ENCODE measurements around the gene BTBD10.

The BTBD10 gene

DNA sequence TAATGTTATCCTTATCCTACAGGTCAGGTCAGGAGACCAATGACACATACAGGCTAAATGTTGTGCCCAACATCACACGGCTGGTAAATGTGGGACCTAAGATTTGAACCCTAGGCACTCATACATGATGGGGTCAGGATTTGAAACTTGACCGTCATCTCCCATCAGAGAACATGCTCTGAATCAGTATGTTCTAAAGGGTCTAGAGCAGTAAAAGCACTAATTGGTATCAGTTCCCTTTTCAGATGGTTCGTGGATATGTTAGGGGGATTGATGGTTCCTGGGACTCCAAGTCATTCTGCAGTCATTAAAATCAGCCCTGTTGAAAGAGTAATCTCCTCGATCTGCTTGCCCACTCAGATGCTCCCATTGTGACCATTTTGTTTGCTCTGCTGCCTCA, 120.0 kb downstream of the BTBD10 start:
- in situ Hi-C loops (cut with MboI; ENCODE audit: low sequenced_read_pairs): loop anchor here (25.0 kb wide), 1 partner anchor 106 kb away; no protein-coding TSS in a partner anchor

DNA sequence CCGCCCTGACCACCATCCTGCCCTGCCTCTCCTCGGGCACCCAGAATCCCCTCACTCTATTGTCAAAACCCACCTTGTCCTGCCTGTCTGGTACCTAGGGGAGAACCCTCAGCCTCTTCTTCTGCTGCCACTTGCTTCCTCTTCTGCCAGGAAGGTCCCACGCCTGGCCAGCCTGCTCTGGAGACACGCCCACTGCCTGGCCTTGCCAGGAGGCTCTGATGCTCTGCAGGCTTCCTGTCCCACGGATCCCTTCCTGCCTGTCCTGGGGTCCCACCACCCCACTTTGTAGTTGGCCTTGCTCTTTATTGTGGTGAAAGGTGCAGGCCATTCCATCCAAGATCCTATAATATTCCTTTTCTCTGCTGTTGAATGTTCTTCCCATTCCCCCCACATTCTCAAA, 122.0 kb downstream of the BTBD10 start:
- in situ Hi-C loops (cut with MboI; ENCODE audit: low sequenced_read_pairs): loop anchor here (25.0 kb wide), 1 partner anchor 104 kb away; no protein-coding TSS in a partner anchor

- in situ Hi-C loops (cut with MboI; ENCODE audit: low sequenced_read_pairs): loop anchor here (25.0 kb wide), 1 partner anchor 102 kb away; no protein-coding TSS in a partner anchor
Observed at GRCh38 chr11:13339195-13340153, 123.5 kb downstream of the BTBD10 start.

- in situ Hi-C loops (cut with MboI; ENCODE audit: low sequenced_read_pairs): loop anchor here (25.0 kb wide), 1 partner anchor 101 kb away; no protein-coding TSS in a partner anchor
Observed at GRCh38 chr11:13338427-13339069, 124.5 kb downstream of the BTBD10 start.

- in situ Hi-C loops (cut with MboI; ENCODE audit: low sequenced_read_pairs): loop anchor here (25.0 kb wide), 1 partner anchor 101 kb away; no protein-coding TSS in a partner anchor
Observed at GRCh38 chr11:13338019-13338426, 125.0 kb downstream of the BTBD10 start.

Data from hTERT RPE-1 (cell line).